Measurements from ENCODE around the gene EVC.
"Not testable (repeated sequence)": the region's sequence is repeated elsewhere in the genome, so short reads cannot be mapped to it uniquely, and the experiment has no call there.

Gene EVC

DNA sequence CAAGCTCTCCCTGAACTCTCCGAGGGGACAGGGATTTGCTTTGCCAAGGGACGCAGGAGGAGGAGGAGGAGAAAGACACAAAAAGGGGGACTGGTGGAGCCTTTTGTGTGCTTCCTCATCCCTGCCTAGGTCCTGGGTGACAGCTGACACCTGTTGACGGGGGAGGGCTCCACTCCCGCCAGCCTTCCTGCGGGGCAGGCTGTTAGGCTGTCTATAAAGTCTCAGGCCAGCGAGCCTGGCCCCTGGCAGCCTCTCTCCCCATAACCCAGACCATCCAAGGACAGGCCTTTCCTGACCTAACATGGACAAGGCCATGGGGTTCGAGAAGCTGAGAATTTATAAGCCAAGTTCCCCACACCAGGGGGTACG lies 1.8 kb upstream of the EVC start:
- DNase-seq, result no peak

DNA sequence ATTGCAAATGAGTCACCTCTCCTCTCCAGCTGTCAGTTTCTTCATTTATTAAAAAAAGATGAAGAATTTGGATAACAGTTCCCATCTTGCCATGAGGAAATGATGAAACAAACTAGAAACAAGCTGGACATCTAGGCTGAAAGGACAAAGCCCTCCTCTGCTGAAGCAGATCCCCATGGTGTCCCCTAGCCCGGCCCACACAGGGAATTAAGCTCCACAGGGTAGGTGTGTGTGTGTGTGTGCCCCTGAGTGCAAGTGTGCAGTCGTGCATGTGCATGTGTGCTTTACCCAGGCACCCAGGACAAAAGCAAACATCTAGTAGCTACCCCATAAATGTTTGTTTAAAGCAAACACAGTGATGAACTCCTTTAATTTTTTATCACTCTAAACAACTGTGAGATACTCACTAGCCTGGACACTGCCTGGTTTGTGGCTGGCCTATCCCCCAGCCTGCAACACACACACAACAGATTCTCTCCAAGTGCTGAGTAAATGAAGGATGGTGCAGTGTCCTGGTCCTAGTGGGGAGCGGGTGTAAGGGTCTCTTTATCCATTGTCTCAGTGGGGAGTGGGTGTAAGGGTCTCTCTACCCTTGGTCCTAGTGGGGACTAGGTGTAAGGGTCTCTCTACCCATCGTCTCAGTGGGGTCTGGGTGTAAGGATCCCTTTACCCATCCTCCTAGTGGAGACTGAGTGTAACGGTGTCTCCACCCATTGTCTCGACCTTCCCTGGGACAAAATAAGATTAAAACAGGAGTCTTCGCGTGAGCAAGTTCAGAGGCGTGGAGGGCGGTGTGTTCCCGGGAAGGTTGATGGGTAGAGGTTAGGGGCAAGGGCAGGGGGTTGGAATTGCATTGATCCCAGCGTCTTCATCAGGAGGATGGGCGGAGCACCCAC lies 688 bp upstream of the EVC start:
- DNase-seq, result no peak

DNA sequence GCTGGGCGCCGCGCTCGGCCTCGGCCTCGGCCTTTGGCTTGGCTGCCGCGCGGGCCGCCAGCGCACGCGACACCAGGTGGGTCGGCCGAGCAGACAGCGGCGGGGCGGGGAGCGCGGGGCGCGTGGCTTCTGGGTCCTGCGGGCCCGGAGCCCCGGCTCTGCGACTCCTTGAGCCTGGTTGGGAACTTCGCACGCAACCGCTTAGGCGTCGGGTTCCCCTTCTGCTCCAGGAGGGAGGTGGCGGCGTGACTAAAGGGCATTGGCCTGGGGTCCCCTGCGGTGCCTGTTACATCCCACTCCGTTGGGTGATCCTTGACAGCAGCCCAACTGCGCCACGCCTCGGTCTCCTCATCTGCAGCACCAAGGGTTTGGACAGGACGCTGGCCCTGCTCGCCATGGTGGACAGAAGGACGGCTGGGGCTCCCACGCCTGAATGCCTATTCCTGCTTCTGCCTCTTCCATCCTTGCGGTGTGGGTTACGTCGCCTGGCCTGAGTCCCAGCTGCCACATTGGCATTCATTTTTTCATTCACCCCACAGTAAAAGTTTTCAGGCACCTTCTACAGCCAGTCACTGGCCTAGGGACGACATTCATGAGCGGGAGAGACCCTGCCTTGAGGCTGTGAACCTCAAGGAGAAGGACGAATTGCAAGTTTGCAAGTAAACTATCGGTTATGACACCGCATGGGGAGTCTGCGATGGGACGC lies 631 bp downstream of the EVC start:
- no peak for DNase-seq

DNA sequence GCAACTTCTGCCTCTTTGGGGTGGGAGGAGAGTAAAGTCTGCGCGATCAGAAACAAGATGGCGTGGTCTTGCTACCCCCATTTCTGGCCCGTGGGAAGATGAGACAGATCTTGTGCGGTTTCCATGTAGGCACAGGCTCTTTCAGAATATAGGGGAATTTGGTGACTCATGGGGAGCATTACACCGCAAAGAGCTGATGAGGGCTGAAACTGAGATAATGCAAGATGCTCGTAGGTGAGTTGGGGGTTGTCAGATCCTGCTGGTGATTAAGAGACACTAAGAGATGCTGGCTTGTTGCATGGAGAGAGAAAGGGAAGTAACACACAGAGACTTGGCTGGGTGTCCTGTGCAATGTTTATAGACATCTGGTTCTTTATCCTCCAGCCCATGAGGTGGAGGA lies 1.5 kb downstream of the EVC start:
- no peak for DNase-seq

DNA sequence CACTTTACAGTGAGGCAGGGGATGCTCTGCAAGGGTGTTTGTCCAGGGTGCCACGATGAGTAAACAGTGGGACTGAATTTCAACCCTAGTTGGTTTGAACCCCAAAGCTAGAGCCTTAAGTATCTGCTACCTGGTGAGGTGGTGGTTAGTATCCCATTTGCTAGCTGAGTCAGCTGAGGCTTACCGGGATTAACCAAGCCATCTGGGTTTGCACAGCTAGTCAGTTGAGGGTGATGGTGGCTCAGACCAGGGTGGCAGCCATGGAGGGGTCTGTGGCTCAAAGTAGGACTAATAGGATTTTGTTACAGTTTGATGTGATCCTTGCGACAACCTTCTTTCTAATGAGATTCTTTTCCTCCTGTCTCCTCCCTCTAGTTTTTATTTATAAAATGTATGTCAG lies 1.9 kb downstream of the EVC start:
- DNase-seq, result no peak

DNA sequence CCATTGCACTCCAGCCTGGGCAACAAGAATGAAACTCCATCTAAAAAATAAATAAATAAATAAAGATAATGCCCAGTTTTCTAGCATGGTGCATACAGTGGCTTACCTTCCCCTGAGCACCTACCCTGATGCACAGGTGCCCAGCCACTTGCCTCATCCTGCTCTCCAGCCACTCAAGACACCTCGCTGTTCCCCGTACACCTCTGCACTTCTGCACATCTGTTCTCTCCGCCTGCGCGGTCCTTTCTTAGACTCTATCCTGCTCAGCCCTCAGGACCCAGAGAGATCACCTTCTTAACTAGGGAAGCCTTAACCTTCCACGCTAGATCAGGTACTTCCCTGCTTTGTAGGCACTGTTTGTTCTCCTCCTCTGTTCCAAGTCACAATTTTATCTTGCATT lies 2.9 kb downstream of the EVC start:
- DNase-seq, result no peak

DNA sequence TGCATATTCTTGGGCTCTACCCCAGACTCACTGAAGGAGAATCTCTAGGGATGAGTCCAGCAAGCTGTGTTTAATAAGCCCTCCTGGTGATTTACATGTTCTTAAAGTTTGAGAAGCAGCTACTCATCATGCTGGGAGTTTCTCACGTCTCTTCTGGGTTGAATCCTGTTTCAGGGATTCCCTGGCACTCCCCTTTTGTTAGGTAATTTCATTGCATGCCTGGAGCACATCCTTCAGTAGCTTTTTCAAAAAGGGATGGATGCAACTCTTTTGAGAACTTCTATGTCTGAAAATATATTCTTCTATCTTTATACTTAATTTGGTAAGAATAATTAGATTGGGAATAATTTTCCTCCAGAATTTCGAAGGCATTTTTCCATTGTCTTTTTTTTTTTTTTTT lies 4.4 kb downstream of the EVC start:
- no peak for DNase-seq

DNA sequence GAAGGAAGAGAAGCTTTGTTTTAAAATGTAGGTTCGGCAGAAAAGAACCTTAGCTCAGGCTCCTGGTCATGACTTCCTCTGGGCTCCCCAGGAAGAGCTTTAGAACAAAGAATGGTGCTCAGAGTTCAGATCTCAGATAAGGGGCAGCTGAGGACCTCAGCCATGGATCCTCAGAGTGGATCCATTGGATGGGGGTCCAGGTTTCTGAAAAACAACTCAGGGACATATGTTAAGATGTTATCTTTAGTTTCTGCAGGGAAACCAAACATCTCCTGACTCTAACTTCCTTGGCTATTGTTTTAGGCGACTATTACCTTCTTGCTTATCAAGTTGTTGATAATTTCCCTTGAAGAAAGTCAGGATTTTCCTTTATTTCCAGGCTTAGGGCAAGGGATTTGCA lies 5.4 kb downstream of the EVC start:
- no peak for DNase-seq

DNA sequence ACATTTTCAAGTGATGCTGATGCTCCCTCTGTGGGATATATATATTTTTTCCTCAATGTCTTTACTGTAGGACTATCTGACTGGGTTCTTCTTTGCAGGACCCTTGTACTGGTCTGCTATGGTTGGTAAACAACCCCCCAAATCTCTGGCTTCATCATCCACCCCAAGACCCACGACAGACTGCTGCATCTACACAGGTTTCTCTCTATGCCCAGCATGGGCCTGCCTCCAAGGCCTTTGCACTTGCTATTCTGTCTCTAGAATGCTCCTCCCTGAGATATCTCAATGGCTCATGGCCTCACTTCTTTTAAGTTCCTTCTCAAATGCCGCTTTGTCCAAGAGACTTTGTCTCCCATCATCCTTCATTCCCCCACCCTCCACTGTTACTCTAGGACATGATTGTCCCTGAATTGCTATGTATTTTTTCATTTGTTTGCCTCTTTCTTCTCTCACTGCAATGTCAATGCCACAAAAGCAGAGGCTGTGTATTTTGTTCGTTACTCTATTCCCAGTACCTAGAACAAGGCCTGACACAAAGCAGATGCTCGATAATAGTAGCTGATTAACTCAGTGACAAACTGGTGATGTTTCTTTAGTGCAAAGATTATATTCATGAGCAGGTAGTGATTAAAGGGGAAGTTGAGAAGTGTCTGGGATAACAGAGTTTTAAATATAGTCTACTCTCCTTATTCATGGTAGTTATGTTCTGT lies 6.6 kb downstream of the EVC start:
- no peak for DNase-seq

DNA sequence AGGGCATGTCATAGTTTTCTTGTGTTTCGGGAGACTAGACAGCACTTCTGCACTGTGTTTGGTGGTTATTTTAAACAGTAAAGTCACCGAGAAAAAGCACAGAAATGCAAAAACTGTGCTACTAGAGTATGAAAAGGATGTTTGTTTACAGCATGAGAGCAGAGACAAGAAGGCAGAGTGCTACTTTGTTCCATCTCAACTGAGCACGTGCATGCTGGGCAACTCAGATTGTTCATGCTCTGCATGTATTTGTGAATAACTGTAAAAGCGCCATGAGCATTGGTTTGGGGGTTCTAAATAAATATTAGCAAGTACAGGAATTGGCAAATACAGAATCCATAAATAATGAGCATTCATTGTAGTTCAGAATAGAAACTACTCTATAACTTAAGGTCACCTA lies 7.4 kb downstream of the EVC start:
- DNase-seq, result no peak

DNA sequence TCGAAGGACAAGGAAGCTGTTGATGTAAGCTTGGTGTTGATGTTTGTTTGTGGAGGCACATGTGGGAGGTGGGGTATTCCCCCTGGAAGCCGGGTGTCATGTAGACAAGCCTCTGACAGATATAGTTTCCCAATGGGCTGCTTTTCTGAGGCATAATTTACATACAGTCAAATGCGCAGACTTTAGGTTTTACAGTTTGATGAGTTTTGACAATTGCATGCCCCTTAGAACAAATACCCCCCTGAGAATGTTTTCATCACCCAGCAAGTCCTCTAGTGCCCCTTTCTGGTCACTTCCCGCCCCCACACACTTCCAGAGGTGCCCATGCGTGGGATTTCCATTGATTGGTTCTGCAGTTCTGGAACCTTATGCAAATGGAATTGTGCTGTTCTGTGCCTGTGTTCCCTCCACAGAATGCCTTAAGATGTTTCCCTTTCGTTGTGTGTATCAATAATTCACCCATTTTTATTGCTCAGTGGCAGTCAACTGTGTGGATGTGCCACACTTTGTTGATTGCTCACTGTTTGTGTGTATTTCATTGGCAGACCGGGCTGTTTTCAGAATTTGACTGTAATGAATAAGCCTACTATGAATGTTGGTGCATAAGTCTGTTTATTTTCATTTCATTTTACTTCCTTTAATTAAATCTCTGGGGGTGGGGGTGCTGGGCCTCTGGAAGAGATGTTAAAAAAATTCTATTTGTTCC lies 8.5 kb downstream of the EVC start:
- no peak for DNase-seq

DNA sequence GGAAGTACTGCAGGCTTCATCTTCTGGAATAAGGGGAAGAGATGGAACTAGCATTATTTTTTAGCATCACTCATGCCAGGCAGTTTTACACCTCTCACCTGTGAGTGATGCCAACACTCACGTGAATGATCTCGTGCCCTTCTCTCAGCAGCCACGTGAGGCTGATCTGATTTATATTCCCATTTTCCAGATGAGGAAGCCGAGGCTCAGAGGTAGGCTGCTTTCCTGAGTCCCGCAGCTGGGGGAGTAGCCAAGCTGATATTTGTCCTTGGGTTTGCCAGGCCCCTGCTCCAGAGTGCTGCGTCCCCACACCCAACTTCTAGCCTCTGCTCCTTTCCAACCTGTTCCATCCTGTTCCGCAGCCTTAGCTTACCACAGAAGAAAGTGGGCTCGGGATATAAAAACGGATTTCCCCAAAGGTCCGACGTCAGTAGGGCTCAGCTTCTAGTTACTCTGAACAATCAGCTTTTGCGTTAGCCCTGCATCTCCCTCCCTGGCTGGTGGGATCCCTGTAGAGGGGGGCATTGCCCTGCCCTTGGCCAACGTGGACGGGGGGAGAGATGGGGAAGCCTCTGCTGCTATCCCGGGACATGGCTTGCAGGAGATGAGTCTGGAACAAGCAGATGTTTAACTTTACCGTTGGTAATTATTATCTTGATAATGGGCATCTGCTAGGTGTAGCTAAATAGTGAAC lies 9.3 kb downstream of the EVC start:
- no peak for DNase-seq

DNA sequence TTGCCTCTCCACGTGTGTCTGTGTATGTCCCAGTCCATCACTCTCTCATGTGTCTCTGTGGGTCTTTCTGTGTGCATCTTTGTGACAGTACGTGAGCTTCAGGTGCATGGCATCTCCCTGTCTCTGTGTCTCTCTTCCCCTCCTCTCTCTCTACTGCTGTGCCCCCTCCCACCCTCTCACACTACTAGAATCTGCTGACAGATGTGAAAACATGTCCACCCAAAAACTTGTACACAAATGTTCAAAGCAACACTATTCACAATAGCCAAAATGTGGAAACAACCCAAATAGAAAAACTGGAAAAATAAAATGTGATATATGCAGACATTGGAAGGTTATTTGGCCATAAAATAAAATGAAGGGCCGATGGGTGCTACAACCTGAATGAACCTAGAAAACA lies 10.0 kb downstream of the EVC start:
- no peak for DNase-seq

DNA sequence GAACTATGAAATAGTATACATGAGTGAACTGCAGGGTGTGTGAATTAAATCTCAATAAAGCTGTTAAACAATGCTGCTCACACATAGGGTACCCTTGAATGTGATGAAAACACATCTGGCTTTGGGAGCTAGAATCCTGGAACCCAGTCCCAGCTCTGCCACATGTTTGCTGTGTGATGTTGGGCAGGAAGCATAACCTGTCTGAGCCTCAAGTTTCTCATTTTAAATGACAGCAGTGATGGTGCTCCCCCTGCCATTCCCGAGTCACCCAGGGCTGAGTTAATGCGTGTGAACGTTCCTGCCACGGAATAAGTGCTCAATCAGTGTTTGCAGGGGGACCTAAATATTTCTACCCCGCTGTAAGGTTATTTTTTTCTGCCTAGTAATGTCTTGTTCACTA lies 10.9 kb downstream of the EVC start:
- DNase-seq, result no peak

DNA sequence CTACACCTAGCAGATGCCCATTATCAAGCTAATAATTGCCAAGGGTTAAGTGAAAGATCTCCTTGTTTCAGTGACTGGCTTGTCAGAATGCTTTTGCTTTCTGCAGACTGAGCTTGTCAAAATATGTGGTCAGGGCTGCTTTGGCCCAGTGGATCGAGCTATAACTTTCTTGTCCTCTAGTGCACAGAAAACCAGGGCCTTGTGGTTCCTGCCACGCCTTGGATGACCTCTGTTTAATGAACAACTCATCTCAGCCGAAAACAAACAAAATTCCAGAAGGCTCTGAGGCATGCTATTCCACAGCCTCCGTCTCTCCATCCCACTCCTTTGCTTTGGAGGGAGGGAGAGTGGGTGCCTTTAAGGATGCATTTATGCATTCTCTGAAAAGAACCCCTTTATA lies 11.3 kb downstream of the EVC start:
- no peak for DNase-seq

DNA sequence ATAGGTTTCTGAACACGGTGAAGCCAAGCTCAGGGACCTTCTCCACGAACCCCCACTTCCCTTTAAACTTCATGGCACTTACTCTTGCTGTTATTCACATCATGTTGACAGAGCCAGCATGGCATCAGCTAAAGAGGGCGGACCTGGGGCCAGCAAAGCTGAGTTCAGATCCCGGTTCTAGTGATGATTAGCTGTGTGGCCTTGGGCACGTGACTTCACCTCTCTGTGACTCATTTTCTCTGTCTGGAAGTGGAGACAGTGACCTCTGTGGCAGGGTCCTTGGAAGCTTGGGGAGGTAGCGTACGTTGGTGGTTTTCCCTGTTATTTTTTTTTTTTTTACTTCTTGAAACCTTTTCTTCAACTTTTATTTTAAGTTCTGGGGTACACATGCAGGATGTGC lies 13.4 kb downstream of the EVC start:
- DNase-seq, result no peak

DNA sequence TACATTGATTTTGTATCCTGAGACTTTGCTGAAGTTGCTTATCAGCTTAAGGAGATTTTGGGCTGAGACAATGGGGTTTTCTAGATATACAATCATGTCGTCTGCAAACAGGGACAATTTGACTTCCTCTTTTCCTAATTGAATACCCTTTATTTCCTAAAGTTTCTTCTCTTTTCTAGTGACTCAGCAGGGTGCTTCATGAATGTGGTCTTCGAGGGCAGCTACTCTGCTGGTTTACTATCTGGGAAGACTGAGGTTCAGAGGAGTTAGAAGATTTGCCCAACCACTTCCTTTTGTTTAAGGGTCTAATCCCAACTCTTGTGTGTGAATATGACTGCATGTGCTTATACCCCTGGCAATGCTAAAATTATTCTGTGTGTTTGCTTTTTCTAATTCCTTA lies 17.4 kb downstream of the EVC start:
- DNase-seq, result not testable (repeated sequence)

DNA sequence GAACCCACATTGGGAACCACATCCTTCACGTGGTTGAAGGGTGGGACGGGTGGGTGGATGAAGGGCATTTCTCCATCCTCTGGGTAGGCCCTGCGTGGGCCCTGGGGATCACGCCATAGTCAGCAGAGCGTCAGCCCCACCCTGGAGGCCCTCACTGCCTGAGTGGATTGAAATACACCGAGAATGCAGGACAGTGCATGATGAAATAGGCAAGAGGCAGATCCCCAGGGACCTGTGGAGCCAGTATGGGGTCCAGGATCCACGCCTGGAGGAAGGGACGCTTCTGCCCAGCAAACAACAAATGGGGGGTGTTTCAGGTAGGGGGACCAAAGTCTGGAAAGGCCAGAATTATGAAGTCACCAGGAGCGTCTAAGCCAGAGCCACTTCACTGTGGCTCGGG lies 19.4 kb downstream of the EVC start:
- no peak for DNase-seq

DNA sequence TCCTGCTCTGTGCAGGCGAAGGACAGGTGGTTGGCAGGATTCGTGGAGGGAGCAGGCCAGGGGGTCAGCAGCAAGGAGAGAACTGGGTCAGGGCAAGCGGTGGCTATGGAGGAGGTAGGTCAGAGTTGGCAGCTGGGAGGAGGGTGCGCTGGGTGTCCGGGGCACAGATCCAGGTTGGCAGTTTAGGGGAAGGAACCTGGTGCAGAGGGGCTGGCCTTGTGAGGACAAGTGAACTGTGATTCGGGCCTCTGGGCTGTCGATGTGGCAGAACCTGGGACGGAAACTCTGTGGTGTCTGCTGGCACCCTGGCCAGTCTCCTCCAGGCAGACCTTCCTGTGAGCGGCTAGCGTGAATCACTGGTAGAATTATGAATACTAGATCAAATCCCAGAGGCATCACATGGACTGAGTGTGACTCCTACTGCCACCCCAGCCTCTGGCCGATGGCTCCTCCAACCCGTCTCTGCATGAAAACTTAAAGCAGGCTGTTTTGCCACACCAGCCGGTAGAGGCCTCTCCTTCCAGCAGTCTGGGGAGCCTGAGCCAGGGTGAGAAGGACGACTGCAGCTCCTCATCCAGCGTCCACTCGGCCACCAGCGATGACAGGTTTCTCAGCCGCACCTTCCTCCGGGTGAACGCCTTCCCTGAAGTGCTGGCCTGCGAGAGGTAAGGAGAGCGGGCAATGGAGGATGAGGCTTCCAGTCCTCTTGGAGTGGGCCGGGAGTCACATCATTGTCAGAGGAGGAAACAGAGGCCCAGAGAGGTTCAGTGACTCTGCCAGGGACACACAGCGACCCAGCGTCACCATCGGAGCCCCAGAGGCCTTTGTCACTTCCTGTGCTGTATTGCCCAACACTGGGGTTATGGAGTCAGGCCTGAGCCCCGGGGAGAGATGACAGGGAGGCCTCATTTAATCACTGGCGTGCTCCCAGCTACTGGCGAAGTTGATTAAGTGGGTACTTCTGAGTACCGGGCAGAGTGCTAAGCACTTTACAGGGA lies 20.3 kb downstream of the EVC start:
- no peak for DNase-seq

DNA sequence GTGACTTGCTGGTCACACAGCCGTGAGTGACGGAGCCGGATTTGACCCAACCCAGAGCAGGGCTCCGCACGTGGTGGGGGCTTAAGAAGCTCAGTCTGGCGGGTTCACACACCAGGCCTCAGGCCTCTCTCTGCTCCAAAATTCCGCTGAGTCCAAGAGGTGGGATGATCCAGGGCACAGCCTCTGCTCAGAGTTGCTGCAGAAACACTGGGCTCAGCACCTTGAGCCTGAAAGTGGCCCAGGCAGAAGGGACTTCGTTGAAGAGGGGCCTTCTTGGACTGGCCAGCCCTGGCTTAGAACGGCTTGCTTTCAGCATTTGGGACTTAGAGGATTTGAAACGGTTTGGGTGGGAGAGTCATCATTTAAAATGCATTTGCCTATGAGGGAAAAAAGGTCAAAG lies 21.2 kb downstream of the EVC start:
- no peak for DNase-seq

DNA sequence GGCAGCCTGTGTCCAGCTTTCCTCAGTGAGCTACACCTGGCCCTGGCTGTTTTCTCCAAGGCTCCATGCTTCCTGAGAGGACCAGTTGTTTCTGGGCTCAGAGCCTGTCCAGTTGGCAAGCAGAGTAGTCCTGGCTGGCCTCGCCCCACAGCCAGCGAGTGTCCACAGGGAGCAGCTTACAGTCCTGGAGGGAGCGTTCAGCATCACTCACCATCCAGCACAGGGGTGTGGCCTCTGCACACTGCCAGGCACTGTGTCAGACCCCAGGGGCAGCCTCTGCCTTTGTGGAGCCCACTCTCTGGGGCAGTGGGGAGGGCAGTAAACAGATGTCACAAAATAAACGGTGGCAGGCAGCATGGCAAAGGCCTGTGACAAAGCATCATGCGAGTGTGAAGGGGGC lies 23.9 kb downstream of the EVC start:
- no peak for DNase-seq
